H54 (cell line): ENCODE results near the gene FOXO4.

ENCODE experiments used
- DNase-seq: peaks from one replicate; pipeline ENCODE4 v3.0.0; 2011; ENCODE audit warnings: low spot score, mixed read lengths; ENCODE audit not compliant: insufficient read length
- FAIRE-seq: peaks from 3 replicates; lab custom pipeline; 2011; peaks lifted over from hg19 to GRCh38; lab: Jason Lieb, UNC
- POLR2A ChIP-seq: IDR thresholded peaks from 2 replicates; pipeline ENCODE4 v1.6.1; 2011; ENCODE audit warnings: low read depth, mild to moderate bottlenecking, low read length

The FOXO4 gene

DNA sequence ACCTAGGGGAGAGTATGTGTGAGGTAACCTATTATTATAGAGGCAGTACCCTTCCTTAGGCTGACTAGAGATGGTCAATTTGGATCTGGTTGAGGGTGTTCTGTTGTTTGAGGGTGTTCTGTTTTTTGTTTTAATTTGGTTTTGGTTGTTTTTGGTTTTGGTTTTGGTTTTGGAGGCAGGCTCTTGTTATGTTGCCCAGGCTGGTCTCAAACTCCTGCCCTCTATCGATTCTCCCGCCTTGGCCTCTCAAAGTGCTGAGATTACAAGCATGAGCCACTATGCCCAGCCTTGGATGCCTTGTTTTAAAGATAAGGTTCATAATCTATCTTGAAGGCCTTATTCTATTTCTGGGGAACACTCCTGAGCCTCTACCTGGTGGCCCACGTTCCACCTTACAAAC, 10.0 kb downstream of the FOXO4 start:
- no peak for FAIRE-seq
- no peak for TF ChIP-seq POLR2A
- no peak for DNase-seq

DNA sequence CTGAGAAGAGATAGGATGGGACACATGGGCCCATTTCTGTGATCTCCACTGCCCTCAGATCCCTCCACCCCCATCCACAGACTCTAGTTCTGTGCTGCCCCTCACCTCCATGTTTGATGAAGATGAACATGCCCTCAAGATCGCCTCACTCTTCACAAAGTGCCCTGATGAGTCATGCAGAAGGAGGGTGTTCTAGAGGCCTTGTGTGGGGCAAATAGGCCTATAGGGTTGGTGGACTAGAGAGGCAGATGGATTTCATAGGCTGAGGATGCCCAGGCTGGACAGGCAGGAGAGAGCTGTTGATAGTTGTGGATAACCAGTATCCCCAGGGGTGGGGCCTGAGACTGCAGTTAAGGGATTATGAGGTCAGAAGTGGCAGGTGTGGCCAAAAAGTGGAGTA, 10.8 kb downstream of the FOXO4 start, which contains the start of gene CXorf65:
Gene CXorf65 (minus strand): TSS at position 314 of the 400 bp plus-strand sequence. CDS start 184 bp downstream, at position 130.
- DNase-seq (no peak), FAIRE-seq (no peak)
- no peak for TF ChIP-seq POLR2A

DNA sequence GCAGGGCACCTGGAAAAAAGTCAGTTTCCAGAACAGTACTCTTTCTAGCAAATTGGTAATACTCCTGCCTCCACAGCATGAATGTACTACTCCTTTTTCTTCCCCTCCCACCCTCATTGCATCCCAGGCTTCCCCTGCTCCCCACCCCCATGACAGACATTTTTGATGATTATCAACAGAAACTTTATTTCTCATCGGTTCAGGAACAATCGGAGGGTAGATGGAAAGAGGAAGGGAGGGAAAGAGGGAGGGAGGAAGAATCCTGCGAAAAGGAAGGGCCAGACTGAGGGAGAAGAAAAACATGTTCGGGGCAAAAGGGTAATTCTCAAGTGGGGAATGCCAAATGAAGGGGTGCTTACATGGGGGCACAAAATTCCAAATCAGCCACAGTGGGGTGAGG, 11.6 kb downstream of the FOXO4 start:
- no peak for FAIRE-seq
- no peak for DNase-seq

DNA sequence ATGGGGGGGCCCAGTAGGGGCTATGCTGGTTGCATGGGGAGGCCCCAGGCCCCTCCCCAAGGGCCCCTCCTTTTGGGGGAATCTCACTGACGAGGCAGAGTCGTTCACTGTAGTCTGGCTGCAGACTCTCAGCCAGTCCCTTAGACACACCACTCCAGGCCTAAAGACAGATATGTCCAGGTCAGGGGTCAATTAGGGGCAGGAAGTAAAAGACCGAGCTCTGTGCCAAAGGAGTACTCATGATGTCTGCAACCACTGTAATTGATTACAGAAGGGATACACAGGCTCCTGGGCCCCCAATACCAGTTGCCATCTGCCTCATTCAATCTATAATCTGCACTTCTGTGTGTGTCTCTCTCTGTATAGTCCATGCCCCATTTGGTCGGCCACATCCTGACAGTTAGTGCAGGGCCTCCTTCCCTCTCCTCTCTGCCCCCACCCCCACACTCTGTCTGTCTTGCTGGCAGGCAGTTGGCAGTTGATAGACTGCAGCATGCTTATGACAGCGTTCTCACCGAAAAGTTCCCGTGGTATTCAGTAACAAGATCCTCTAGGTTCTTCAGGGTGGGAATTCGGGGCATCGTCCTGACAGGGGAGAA, 12.2 kb downstream of the FOXO4 start:
- DNase-seq, result no peak
- TF ChIP-seq POLR2A, result no peak
- no peak for FAIRE-seq

More for the DNA sequence above, 11.6 kb downstream of the FOXO4 start:
- TF ChIP-seq POLR2A, result no peak

DNA sequence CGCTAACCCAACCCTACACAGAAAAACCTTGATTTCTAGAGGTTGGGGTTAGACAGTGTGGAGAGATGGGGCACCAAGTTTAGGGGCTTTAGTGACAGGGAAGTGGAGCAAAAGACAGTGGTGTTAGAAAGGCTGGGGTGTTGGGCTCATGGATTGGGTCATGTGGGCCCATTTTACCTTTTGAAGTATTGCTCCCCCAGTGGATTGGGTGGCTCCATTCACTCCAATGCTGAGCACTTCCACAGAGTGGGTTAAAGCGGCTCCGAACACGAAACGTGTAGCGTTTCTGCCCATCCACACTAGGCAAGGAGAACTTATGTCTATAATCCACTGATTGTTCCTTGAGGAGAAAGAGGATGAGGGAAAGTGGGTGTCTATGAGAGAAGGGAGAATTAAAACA, 13.4 kb downstream of the FOXO4 start:
- FAIRE-seq, result no peak

DNA sequence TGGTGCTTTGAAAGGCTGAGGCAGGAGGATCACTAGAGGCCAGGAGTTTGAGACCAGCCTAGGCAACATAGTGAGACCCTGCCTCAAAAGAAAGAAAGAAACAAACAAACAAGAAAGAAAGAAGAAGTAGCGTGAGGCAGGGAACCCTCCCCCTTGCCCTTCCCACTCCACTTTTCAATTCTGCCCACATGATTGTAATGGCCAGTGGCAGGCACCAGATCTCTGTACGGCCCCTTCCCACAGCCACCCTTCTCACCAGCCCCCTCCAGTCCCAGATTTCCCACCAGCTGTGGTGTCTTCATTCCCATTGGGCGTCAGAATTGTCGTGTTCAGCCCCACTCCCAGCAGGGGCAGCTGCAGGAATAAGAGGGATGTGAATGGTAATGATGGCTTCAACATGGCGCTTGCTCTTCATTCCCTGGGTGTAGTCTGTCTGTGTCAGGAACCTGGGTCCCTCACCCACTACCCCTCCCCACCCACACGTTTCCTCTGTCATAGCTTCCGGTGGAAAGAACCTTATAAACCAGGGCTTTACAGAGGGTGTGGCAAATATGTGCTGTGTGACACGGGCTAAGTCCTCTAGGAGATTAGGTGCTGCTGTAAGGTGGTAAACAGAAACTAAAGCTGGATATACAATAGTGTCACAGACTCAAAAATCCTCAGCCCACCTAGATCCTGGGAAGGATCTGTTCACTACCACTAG, 15.6 kb downstream of the FOXO4 start, which contains the start of gene IL2RG:
Gene IL2RG (minus strand): TSS at position 437 of the 703 bp plus-strand sequence. CDS start 38 bp downstream, at position 399.
- DNase-seq (no peak), FAIRE-seq (no peak)
- no peak for TF ChIP-seq POLR2A

More for the DNA sequence above, 13.4 kb downstream of the FOXO4 start:
- DNase-seq, result no peak
- TF ChIP-seq POLR2A, result no peak

DNA sequence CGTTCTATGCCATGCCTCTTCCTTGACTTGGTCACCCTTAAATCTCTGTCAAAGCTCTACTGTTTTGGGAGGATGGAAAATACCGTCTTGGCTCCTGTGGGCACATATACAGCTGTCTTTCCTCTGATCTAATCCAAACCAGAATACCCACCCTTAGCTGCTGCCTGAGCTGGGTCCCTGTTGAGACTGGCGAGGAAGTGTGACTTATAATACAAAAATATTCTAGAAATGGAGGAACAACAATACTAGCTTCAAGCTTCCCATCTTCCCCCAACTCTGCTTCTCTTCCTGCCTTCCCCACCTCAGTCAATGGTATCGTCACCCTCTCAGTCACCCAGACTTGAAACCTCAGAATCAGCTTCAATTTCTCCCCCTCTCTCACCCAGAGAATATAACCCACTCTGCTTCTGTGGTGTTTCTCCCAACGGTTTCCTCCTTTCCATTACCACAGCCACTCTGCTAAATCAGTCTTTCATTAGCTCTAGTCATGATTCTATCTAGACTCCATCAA, 16.3 kb downstream of the FOXO4 start:
- FAIRE-seq (no peak), DNase-seq (no peak)
- no peak for TF ChIP-seq POLR2A

DNA sequence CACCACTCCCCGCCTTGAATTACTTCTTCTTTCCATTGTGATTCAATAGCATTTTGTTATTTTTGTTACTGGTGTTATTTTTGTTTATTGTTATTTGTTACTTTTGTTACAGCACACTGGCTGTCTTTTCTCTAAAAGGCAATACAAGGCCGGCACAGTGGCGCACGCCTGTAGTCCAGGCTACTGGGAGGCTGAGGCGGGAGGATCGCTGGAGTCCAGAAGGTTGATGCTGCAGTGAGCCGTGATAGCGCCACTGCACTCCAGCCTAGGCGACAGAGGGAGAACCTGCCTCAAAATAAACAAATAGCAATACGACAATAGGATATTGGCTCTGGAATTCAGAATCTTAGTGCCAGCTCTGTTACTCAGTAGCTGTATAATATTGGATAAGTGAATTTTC, 21.7 kb downstream of the FOXO4 start:
- FAIRE-seq, result no peak
- no peak for TF ChIP-seq POLR2A
- no peak for DNase-seq

DNA sequence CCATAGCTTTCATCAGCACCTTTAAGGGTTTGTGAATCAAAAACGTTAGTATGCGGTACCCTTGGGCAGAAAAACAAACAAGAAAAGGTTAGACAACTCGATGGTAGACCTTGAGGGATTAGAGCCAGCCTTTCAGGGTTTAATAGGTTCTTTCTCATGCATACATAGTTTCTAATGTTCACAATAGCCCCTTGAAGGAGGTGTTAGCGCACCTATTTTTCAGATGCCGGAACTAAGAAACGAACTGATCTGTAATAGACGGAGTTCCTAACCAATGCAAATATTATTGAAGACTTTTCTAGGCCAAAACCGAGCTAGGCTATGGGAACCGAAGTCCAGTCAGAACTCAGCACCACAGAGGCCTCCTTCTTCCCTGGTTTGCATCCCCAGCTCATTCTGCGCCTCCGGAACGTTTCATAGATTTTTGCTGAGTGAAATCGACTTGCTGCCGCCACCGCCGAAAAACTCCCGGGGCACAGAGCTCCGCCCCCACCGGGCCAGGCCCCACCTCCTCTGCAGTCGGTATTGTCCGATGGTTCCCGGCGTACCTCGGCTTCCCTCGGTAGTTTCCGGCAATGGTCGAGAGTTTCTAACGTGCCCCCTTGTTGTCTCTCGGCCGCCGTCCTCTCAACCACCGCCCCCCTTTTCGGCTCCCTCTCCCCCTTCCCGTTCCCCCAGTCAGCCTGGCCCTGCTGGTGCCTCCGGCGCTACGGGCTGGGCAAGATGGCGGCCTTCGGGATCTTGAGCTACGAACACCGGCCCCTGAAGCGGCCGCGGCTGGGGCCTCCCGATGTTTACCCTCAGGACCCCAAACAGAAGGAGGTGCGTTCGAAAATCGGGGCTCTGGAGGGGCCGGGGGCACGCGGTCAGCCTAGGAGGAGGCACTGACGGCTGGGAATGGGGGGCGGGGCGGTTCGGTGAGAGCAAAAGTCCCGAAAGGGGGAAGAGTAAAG, 22.7 kb downstream of the FOXO4 start, which contains the start of gene MED12:
Gene MED12 (plus strand): TSS at position 565 of the 953 bp plus-strand sequence. CDS start 159 bp downstream, at position 724.
- FAIRE-seq (no peak), DNase-seq (peak; percentile 59)
- TF ChIP-seq POLR2A, result peak; percentile 31

DNA sequence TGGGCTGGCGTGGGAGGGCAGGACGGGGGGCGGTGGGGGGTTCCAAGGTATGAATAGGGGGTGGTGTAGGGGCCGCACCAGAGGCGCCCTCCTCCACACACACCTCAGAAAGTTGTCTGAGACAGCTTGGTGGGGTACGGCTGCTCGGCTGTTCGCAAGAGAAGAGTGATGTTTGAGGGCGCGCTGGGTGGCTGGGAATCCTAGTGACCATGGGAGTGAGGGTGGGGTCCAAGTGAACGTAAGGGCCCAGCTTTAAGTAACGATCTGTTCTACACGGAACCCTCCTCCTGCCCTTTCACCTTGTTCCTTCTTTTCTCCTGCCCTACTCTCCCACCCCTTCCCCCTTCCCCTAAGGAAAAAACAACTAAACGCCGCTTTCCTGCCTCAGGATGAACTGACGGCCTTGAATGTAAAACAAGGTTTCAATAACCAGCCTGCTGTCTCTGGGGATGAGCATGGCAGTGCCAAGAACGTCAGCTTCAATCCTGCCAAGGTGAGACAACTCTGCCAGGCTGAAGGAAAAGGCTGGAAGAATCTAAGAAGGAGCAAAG, 23.4 kb downstream of the FOXO4 start:
- no peak for TF ChIP-seq POLR2A
- FAIRE-seq (no peak), DNase-seq (no peak)

DNA sequence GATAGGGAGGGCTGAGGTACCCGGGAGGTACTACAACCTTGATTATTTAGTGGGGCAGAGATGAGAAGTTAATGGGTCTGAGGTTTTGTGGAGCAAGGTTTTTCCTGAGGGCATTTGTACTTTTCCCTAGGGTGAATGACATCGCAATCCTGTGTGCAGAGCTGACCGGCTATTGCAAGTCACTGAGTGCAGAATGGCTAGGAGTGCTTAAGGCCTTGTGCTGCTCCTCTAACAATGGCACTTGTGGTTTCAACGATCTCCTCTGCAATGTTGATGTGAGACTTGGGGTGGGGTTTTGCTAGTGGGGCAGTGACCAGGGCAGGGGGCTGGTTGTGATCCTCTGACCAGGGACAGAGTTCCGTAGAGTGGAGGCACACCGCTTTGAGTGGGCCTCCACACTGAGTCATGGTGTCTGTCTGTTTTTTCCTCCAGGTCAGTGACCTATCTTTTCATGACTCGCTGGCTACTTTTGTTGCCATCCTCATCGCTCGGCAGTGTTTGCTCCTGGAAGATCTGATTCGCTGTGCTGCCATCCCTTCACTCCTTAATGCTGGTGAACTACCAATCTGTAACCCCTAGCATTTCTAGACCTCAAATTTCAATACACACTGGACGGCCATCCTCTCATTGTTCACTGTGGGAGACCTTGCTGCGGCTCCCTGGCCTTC, 32.6 kb downstream of the FOXO4 start:
- TF ChIP-seq POLR2A, result no peak
- DNase-seq (peak; percentile 35), FAIRE-seq (no peak)

DNA sequence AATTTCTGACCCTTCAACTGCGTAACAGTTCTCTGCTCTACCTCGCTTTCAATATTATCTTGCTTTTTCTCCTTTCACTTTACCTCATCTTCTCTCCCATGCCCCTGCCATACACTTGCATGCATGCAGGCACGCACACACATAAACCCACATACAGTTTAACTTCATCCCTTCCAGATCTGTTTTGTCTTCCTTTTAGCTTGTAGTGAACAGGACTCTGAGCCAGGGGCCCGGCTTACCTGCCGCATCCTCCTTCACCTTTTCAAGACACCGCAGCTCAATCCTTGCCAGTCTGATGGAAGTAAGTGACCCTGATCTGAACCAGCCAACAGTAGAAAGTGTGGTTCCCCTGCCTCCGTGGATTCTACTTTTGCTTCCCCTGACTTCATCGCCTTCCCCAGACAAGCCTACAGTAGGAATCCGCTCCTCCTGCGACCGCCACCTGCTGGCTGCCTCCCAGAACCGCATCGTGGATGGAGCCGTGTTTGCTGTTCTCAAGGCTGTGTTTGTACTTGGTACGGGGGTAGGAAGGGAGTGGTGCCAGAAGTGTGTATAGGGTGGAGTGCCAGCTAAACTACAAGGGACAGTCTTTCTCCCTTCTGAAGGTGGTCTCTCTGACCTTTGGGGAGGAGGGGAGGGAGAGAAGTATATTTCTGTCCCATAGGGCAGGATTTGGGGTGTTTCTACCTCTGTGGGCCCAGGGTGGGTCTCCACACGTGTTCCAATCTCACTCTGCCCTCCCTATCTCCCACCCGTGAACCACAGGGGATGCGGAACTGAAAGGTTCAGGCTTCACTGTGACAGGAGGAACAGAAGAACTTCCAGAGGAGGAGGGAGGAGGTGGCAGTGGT, 33.5 kb downstream of the FOXO4 start:
- FAIRE-seq (no peak), DNase-seq (no peak)
- no peak for TF ChIP-seq POLR2A

DNA sequence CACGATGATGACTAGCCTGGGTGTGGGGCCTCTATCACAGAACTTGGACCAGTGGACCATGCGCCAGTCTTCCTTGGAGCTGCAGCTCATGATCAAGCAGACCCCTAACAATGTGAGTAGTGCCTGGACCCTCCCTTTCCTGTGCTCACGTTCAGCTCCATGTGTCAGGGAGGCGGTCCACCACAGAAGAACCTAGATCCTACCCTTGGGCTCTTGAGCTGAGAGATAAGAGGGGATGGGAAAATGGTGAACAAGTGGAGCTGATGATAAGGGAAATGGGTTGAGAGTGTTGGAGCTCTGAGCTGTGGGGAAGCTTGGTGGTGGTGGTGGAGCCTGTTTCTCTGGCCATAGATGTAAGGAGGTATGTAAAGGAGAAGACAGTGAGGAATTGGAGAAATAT, 35.9 kb downstream of the FOXO4 start:
- FAIRE-seq, result no peak
- TF ChIP-seq POLR2A, result no peak
- no peak for DNase-seq
